ENCODE measurements around the gene NPHP3.

- TF ChIP-seq POLR2AphosphoS5 (IDR thresholded peaks at IDR 0.05) (no peak), CTCF (IDR thresholded peaks at IDR 0.05) (no peak), POLR2A (IDR thresholded peaks at IDR 0.05) (no peak), EP300 (IDR thresholded peaks at IDR 0.05) (no peak)
Observed at GRCh38 chr3:132657869-132658747, 64.1 kb downstream of the NPHP3 start.
